GM21717 (cell line): ENCODE measurements around the gene RRP7A.
A peak's percentile ranks its signal among the peaks of the same experiment; 100 is the strongest.
"Not testable (repeated sequence)": the region's sequence is repeated elsewhere in the genome, so short reads cannot be mapped to it uniquely, and the experiment has no call there.

Experiments
- ATAC-seq: cut with Tn5 transposase; IDR thresholded peaks from one replicate; pipeline ENCODE4 v1.9.1; 2021; ENCODE audit warnings: mild to moderate bottlenecking, moderate library complexity; ENCODE audit not compliant: unreplicated experiment

Gene RRP7A

DNA sequence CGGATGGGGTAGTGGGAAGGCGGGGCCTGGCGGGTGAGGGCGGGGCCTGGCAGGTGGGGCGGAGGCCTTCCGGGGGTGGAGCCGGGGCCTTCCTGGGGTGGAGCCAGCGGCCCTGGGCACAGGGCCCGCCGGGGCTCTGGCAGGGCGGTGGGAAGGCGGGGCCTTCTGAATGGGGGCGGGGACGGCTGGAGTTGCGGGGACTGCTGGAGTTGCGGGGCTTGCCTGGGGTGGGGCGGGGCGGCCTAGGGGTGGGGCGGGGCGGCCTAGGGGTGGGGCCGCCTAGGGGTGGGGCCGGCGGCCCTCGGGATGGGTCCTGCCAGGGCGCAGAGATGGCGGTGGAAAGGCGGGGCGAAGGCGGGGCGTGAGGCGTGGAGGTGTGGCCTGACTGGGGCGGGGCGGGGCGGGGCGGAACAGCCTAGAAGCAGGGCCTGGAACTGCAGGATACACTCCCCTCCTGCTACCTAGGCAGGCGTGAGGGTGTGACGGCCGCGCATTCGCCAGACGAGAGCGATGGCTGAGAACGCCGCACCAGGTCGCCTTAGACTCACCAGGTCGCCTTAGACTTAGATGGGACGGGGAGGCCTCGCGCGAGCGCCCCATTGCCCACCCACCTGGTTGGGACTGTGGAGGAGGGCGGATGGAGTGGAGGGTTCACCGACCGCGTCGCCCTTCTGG, 19.3 kb downstream of the RRP7A start:
- peak; percentile 58 for ATAC-seq

DNA sequence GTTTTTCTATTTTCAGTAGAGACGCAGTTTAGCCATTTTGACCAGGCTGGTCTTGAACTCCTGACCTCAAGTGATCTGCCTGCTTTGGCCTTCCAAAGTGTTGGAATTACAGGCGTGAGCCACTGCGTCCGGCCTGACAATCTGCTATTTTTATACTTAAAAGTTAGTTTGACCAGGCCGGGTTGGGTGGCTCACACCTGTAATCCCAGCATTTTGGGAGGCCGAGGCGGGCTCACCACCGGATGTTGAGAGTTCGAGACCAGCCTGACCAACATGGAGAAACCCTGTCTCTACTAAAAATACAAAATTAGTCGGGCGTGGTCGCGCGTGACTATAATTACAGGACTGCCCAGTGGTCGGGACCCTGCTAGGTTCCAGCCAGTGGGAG, 19.8 kb downstream of the RRP7A start:
- not testable (repeated sequence) for ATAC-seq

DNA sequence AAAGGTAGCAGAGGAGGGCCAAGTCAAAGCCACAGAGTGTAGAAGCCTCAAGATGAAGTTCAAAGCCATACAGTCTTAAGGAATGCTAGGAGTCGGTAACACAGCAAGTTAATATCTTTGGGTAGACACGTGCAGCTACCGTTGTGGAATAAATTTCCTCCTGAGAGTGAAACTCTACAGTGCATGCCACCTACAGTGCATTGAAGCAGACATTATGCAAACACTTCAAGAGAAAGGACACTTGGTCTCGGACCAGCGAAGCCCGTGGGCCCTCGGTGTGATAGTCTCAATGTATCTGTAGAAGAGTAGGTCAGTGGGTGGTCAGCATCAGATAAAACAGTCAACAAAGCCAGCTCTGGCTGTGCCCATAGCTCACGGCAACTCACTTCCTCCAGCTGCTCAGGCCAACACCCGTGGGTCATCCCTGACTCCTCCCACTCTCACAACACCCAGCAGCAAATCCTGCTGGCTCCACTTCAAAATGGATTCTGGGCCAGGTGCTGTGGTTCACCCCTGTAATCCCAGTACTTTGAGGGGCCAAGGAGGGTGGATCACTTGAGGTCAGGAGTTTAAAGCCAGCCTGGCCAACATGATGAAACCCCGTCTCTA, 24.0 kb downstream of the RRP7A start:
- ATAC-seq, result not testable (repeated sequence)

DNA sequence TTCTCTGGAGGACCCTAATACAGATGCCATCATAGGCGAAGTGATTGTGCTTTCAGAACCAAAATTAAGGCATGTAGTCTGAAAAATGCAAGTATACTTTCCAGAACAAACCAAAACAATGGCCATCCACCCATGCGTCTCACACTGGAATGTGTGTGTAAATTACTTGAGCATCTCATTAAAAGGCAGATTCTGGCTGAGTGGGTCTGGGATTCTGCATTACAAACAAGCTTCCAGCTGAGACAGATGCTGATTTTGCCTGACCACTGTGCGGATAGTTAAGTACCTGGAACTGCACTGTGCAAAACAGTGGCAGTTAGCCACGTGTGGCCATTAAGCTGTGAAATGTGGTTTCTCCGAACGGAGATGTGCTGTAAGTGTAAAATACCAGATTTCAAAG, 26.2 kb downstream of the RRP7A start:
- ATAC-seq, result no peak

DNA sequence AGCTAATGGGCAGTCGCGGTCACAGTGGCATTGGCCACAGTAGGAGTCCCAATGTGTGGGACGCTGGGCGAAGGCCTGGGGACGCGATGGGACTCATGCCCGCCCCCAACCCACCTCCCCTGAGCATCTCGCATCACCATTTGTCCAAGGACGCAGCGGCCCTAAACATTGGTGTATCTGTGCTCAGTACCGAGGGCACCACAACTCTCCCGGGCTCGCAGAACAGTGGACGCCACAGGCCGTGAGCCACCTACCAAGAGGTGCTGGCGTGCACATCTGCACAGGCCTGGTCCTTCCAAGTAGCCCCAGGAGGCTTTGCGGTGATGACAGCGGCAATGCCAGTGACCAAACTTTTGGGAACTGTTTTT, 27.3 kb downstream of the RRP7A start:
- no peak for ATAC-seq

DNA sequence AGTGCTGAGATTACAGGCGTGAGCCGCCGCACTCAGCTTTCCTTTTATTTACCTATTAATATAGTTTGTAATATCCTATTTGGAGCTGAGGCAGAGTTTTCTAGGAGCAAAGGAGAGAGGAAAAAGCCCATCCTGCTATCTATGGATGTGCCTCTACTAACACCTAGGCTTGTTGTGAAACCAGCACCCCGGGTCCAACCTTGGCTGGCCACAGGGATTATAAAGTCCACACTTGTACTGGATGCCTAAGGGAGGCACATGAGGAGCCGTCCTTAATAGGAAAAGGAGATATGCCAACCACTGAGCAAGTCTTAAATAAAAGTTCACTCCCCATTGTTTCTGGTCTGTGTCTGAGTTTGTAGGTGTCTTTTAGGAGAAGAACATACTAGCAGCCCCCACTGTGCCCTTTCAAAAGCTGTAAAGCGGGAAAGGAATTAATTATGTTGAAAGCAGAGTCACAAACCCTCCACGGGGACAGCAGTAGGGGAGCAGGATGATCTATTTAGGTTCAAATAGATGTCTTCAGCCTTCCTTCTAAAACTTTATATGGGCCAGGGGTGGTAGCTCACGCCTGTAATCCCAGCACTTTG, 29.3 kb downstream of the RRP7A start:
- no peak for ATAC-seq

DNA sequence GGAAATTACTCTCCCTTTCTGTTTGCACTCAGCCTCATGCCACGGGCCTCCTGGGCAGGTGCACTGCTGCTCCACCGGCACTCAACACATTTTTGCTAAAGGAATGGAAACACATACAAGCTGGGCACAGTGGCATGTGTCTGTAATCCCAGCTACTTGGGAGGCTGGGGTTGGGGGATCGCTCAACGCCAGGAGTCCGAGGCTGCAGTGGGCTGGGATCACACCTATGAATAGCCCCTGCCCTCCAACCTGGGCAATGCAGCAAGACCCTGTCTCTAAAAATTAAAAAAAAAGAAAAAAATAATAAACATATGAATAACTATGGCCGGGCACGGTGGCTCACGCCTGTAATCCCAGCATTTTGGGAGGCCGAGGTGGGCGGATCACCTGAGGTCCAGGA, 30.6 kb downstream of the RRP7A start:
- ATAC-seq, result no peak

DNA sequence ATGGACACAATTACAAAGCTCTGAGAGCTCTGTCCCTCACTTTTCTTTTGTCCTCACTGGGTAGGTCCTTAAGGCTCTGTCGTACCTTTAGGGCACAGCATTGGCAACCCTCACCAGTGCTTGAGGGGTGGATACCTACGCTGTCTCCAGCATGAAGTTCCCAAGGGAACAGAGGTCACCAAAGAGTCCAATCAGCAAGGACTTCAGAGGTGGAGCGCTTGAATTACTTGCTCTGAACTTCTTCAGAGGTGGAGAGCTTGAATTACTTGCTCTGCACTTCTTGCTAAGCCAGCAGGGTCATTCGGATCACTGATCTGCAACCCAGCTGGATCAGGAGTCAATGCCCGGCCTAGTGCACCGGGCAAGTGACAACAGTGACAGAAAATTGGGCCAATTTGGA, 35.1 kb downstream of the RRP7A start:
- no peak for ATAC-seq

DNA sequence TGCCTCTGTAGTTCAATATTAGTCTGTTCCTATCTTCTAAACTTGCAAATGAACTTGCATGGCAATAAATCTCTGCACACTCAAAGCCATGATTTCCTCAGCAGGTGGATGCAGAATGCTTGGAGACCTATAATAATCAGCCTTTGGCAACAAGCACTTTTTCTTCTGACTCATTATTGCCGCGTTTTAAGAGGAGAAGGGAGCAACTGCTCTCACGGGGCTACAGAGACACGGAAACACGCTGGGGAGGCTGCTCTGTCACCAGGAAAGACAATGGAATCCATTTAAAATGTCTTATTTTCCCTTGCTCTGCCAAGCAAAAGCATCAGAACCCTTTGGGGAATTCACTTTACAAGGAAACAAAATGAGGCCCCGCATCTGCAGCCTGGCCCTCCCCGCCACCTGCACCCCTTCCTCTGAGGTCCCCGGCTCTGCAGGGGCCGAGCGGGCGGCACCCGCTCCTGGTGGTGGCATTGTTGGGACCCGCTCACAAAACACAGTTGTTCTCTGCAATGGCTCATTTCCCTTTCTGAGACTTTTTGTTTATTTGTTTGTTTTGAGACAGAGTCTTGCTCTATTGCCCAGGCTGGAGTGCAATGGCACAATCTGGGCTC, 35.9 kb downstream of the RRP7A start:
- not testable (repeated sequence) for ATAC-seq

DNA sequence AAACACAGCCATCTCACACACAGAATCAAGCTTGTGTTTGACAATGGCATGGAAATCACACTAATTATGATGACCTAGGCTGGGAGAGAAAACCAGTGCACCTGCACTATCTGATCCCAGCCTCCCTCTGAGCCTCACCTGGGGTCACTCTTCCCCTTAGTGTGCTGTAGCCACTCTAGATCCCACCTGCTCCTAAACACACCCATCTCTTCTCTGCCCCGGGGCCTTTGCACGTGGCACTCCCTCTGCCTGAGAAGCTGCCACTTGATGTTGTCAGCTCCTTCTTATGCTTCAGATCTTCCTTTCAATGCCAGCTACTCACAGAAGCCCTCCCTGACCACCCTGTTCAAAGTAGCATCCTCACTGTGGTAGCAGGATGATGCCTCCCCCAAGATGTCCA, 44.5 kb downstream of the RRP7A start:
- no peak for ATAC-seq

DNA sequence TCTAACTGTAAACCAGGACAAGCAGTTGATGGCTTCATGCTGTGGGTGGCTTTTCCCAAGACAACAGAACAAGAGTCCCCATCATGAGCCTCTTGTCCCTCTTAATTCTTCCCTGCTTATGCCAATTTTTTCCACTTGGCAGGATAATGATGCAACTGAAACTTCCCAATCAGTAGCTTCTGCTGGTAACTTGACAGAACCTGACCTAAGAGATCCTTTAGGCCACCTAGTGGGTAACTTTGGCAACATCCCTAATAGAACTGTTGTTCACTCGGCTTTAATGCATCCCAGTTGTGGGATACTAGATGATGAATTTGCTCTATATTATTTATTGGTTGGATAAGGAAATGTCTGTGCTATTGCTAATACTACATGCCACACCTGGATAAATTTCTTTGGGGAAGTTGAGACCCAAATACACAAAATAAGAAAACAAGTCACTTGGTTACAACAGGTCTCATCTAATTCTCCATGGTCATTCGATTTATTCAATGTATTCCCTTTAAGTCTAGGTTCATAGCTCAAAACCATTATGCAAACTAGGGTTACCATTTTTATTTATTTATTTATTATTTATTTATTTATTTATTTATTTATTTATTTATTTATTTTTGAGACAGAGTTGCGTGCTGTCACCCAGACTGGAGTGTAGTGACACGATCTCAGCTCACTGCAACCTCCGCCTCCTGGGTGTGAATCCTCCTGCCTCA, 46.0 kb downstream of the RRP7A start:
- ATAC-seq, result no peak

DNA sequence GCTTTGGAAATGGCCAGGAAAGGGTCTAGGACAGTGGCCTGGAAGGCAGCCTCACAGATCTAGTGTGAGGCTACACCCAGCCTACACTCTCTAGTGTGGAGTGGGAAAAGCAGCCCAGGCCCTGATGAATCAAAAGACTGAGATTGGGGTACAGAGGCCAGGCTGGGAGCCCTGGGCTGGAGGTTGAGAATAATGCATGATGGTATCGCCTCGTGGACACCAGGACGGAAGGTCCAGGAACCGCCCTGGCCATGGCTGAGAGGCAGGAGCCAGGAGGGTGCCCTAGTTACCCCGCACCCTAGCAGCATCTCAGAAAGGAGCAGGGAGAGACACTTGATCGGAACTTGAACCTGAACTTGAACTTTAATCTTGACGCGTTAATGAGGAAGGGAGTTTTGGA, 46.9 kb downstream of the RRP7A start:
- no peak for ATAC-seq

DNA sequence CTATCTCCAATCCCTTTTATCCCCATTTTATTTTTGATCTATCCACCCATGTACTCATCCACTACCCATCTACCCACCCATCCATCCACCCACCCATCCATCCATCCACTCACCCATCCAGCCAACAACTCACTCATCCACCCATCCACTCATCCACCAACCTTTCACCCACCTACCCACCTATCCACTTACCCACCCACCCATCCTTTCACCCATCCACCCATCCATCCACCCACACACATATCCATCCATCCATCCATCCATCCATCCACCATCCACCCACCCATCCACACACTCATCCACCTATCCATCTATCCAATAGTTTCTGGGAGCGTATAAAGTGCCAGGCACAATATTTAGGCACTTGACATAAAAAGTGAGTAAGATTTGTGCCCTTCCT, 48.2 kb downstream of the RRP7A start:
- no peak for ATAC-seq

DNA sequence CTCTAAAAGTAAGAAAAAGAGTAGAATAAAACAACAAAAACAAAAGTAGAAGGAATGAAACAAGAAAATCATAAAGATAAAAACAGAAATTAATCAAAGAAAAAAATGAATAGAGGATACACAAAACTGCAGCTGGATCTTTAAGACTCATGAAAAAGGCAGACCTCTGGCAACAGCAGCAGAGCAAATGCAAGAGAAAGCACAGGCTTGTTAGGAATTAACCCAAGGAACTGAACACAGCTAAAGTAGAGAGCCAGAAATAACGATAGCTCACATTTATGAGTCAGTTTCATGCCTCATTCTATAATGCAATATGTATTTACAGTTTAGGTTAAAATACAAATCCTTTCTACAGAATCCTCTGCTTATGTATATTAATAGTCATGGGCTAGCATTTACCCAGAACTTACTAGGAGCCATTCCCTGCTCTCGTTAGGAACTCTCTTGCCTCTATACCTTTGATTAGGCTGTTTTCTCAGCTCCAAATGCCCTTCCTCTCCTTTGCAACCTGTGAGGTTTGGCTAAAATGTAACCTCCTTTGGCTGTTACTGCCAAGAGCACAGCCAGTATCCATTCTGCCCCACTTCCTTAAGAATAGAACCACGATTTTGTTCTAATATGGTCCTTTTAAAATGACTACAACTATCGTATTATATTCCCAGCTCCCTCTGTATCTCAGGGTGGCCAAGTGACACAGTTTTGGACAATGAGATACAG, 49.1 kb downstream of the RRP7A start:
- no peak for ATAC-seq

DNA sequence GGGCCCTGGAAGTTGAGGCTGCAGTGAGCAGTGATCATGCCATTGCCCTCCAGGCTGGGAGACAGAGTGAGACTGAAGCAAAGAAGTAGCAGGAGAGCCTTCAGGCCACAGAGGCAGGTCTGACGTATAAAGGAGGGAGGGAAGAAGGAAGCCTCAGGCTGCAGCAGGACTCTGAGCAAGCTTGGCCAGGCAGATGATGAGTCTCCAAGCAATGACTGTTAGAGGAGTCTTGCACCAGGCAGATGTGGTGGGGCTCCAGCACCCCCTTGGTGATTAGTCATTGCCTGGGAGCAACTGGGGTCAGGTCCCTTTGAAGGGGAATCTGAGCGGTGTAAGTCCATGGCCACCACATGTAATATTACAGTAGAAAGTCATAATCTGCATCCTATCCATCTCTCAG, 50.8 kb downstream of the RRP7A start:
- no peak for ATAC-seq

DNA sequence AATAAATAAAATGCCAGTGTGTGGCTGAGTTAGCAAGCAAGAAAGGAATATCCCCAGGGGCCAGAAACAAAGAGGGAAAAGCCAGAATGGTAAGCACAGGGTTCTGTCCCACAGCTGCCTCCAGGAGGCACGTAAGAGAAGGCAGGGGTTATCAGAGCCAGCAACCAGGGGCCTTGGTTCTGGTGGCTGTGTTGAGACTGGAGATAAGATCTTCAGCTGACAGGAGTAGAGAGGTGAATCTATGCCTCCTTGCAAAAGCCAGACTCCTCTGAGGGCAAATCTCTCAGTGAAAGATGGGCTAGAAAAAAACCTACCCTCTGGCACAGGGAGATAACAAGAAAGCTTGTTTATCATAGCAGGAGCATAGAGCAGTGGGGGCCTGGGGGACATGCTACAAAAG, 57.6 kb downstream of the RRP7A start:
- no peak for ATAC-seq

DNA sequence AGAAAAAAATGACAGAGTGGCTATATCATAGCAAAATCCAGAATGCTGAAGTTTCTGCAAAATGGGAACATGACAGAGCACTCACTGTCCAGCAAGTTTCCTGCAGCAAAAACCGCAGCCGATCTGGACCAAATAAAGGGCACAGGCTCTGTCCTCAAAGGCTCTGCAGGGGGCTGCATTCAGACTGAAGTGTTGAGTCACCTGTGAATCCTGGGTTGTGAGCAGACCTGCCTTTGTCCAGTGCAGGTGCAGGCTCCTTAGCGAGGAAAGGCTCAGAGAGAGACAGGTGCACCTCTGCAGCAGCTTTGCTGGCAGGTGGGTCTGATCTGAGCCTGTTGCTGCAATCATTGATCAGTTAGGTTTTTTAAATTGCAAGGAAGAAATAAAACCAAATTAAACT, 58.1 kb downstream of the RRP7A start:
- no peak for ATAC-seq
